LNCAP (cell line): ENCODE measurements around the gene RAPGEF5.

Source experiments
- TF ChIP-seq, protein P1 (sequence below): fragments of 450-650 bp; IDR thresholded peaks from 2 replicates; pipeline ENCODE4 v1.5.1; 2017; ENCODE audit warnings: mild to moderate bottlenecking

Gene RAPGEF5

DNA sequence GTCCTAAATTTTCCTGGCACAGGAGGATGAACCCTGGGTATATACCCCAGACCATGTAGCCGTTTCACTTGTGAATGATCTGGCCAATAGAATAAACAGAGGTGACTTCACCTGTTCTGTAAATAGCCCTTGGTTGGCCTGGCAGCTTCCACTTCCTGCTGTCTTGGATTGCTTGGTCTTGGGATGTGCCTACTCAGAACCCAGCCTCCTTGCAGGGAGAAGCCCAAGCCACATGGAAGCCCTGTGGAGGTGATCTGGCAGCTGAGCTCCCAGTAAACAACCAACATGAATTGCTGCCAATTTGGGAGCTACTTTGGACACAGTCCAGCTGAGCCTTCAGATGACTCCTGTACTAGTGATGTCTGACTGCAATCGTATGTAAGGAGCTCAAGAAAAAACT, 4.8 kb upstream of the RAPGEF5 start:
- TF ChIP-seq, protein P1, sequence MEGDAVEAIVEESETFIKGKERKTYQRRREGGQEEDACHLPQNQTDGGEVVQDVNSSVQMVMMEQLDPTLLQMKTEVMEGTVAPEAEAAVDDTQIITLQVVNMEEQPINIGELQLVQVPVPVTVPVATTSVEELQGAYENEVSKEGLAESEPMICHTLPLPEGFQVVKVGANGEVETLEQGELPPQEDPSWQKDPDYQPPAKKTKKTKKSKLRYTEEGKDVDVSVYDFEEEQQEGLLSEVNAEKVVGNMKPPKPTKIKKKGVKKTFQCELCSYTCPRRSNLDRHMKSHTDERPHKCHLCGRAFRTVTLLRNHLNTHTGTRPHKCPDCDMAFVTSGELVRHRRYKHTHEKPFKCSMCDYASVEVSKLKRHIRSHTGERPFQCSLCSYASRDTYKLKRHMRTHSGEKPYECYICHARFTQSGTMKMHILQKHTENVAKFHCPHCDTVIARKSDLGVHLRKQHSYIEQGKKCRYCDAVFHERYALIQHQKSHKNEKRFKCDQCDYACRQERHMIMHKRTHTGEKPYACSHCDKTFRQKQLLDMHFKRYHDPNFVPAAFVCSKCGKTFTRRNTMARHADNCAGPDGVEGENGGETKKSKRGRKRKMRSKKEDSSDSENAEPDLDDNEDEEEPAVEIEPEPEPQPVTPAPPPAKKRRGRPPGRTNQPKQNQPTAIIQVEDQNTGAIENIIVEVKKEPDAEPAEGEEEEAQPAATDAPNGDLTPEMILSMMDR, result no peak

DNA sequence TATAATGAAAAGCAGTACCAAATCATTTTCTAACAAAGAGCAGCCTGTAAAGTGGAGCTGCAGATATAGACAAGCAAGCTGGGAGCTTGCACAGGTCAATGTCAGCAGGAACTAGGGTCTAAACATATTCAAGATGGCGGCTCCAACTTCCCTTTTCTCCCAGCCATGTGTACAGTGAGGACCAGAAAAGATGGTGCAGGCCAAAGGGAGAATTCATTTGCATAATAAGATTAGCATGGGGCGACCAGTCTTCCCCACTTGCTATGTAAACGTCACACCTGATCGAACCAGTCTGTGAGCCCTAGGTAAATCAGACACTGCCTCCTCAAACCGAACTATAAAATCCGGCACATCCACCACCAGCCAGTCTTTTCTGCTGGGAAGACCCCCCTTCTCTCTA, 4.4 kb upstream of the RAPGEF5 start:
- TF ChIP-seq, protein P1, result no peak

DNA sequence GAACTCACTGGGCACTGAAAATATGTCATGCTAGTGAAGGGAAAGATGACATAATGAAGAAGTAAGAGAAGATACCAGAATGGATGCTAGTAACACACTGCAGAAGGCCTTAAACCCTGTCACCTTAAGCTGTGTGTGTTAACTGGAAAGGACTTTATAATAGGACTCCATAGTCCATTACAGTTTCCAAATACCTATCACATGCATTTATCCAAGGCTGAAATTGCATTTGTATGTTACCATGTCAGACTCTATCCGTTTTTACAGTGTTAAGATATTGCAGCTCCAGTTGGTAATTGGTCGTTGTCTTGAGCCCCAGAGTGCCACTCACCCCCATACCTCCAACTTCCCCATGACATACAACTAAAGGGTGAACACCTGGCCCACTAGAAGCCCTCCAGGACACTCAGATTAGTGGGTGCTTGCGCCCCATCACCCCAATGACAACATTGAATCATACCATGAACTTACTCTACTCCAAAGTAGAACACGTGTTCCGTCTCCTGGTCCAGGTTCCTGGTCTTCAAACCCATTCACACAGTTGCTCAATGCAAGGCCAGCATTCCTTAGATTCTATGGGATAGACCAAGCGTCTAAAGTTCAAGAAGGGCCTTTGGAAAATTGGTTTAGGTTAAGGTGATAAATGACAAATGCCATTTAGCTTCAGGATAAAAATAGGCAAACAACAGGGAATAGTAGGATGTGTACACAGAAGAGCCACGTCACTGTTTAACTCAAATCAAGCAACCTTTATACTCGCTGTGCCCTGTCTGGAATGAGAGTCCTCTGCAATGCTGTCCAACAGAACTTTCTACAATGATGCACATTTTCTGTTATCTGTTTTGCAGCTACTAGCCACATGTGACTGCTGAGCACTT, 2.1 kb upstream of the RAPGEF5 start:
- TF ChIP-seq, protein P1, result no peak

DNA sequence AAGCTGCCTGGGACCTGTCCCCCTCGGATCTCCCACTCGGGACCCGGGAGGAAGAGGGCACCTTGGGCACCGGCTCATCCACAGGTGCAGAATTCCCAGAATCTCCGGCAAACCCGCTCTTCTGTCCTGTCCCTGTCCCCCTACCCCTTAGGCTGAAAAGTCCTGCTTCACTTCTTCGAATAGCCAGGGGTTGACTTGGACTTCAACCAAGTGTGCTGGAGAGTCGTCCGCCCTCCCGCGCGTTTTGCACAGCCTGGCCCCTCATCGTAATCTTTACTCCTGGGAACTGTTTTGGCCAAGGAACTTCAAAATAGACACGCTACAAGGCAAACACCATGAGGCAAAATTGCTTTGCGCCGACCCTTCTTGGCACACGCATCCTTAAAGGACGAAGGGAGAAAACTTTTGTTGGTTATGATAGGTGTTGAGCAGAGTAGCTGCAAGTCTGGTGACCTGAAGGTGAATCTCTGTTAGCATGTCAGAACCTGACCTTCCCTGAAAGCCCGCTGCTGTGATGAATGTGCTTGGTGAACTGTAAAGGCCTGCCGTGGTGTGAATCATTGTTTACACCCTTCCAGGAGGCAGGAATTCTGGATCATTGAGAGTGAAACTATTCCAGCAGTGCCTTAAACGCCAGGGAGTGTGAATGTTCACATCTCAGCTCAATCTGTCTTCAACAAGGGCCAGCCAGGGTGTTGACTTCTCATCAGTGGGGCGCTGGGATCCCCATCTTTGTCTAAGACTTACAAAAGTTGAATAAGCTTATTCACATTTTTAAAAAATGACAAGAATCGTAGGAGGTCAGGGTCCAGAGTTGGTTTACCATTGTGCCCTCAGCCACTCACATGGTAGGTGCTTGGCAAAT, 589 bp upstream of the RAPGEF5 start:
- TF ChIP-seq, protein P1, result no peak

DNA sequence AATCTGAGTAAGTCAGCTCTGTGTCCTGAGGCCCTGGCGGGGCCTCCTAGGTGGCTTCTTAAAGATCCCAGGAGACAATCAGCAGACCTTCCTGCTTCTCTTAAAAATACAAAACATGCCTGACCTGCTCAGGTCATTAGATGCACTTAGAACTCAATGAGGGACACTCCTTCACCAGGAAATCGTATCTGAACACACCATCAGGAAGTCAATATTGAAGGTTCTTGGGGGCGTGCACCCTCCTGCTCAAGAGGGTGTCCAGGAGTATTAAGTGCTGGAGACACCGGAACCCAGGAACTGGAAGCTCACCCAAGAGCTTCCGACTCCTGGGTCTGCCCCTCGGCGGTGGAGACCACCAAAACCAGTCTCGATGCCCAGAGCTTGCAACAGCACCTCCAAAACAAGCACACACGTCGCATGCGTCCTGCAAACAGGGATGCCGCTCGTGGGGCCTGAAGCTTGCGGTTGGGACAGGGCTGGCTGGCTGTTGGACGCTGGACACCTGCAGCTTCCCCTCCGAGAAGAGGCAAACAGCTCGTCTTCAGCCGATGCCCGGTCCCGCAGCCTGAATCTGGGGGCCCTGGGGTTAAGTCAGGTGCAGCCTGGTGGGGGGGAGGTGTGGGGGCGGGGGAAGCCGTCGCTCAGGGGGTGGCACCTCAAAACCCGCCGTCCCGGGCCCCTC, 803 bp downstream of the RAPGEF5 start:
- TF ChIP-seq, protein P1, result no peak

DNA sequence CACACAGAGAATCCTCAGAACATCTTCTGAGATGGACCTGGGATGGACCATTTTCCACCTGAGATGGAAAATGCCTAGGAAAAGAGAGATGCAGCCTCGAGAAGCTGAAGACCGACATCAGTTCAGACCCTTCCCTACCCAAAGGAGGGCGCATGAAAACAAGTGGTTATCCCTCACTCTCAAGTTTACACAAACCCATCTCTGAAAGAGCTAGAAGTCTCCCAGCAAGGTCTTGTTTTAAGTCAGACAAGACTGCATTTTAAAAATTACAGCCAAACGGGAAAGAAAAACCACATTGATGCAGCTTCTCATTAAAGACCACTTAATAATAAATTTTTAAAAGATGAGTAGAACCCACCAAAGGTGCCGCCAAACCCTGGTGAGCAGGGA, 1.3 kb downstream of the RAPGEF5 start:
- TF ChIP-seq, protein P1, result no peak

DNA sequence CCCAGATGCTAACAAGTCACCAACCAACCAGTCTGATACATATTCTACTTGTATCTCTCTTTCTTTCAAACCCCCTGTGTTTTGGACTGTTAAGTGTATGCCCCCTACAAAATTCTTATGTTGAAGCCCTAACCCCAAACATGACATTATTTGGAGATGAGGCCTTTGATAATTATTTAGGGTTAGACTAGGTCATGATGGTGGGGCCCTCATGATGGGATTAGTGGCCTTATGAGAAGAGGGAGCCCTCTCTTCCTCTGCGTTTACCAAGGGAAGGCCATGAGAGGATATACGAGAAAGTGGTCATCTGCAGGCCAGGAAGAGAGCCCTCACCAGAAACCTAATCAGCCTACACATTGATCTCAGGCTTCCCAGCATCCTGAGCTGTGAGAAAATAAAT, 2.5 kb downstream of the RAPGEF5 start:
- TF ChIP-seq, protein P1, result no peak
